DMS 273 treated with DMSO at 0.1 percent for 48 hours (cell line): Measurements from ENCODE around the gene BMPR1B.
"Not testable (repeated sequence)": the region's sequence is repeated elsewhere in the genome, so short reads cannot be mapped to it uniquely, and the experiment has no call there.

Experiments
- DNase-seq: peaks from one replicate; lab custom pipeline; 2025; lab: John Stamatoyannopoulos, UW

BMPR1B gene

GRCh38 chr4:95091272-95091671 is 333.5 kb downstream of the BMPR1B start:
- peak; percentile 53 for DNase-seq

- no peak for DNase-seq
Measured at GRCh38 chr4:95092766-95093165, 335.0 kb downstream of the BMPR1B start.

GRCh38 chr4:95093460-95093859 is 335.7 kb downstream of the BMPR1B start:
- no peak for DNase-seq

GRCh38 chr4:95093936-95094929 is 336.5 kb downstream of the BMPR1B start:
- DNase-seq, result no peak

- DNase-seq, result peak; percentile 33
Measured at GRCh38 chr4:95095348-95095974, 337.7 kb downstream of the BMPR1B start.

- no peak for DNase-seq
Measured at GRCh38 chr4:95102162-95102790, 344.5 kb downstream of the BMPR1B start.

GRCh38 chr4:95105112-95105511 is 347.4 kb downstream of the BMPR1B start:
- DNase-seq, result no peak

- no peak for DNase-seq
Measured at GRCh38 chr4:95105983-95106382, 348.2 kb downstream of the BMPR1B start.

- DNase-seq, result no peak
Measured at GRCh38 chr4:95106408-95106928, 348.7 kb downstream of the BMPR1B start.

- no peak for DNase-seq
Measured at GRCh38 chr4:95107004-95107403, 349.2 kb downstream of the BMPR1B start.

GRCh38 chr4:95107635-95108034 is 349.9 kb downstream of the BMPR1B start:
- no peak for DNase-seq

GRCh38 chr4:95108883-95109421 is 351.2 kb downstream of the BMPR1B start:
- no peak for DNase-seq

GRCh38 chr4:95114521-95114920 is 356.8 kb downstream of the BMPR1B start:
- DNase-seq, result no peak

GRCh38 chr4:95118497-95118896 is 360.7 kb downstream of the BMPR1B start:
- no peak for DNase-seq

GRCh38 chr4:95120456-95120855 is 362.7 kb downstream of the BMPR1B start:
- no peak for DNase-seq

- no peak for DNase-seq
Measured at GRCh38 chr4:95122001-95122400, 364.2 kb downstream of the BMPR1B start.

- peak; percentile 0 for DNase-seq
Measured at GRCh38 chr4:95124906-95125504, 367.2 kb downstream of the BMPR1B start.

- no peak for DNase-seq
Measured at GRCh38 chr4:95129031-95129430, 371.3 kb downstream of the BMPR1B start.

- DNase-seq, result no peak
Measured at GRCh38 chr4:95129821-95130311, 372.1 kb downstream of the BMPR1B start.

- not testable (repeated sequence) for DNase-seq
Measured at GRCh38 chr4:95134016-95134415, 376.3 kb downstream of the BMPR1B start.

GRCh38 chr4:95139424-95139823 is 381.7 kb downstream of the BMPR1B start:
- not testable (repeated sequence) for DNase-seq

GRCh38 chr4:95141361-95141760 is 383.6 kb downstream of the BMPR1B start:
- no peak for DNase-seq
